Measurements from ENCODE around the gene UVRAG.

UVRAG gene

DNA sequence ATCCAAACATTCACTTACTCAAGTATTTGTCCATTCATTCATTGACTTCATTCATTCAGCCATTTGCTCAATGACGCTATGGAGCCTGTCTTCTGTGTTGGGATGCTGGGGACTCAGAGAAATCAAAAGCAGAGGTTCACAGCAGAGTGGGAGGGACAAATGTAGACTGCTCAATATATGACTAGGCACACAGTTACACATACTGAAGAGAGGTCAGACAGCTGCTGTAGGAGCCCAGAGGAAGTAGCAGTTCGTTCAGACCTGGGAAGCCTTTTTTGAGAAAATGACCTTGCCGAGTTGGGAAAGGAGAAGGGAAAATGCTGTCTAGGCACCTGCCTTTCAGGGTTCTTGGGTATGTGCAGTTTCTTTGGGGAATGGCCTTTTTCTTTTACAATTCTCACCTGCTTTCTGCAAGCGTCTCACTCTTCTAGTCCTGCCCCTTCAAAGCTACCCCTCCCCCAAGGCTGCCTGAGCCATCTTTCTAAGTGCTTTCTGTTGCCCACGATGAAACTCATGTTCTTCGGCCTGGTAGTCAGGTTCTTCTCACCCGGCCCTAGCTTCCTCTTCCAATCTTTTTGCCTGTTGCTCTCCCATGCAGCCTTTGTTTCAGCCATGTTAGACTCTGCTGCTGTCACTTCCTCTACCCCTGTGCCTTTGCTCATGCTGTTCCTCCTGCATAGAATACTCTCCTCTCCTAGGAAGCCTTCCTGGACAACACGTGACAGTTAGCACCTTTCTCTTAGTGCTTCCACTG, 4.2 kb upstream of the UVRAG start:
- DNase-seq = no peak

GRCh38 chr11:75811485-75811884, 3.5 kb upstream of the UVRAG start:
- no peak for DNase-seq

DNA sequence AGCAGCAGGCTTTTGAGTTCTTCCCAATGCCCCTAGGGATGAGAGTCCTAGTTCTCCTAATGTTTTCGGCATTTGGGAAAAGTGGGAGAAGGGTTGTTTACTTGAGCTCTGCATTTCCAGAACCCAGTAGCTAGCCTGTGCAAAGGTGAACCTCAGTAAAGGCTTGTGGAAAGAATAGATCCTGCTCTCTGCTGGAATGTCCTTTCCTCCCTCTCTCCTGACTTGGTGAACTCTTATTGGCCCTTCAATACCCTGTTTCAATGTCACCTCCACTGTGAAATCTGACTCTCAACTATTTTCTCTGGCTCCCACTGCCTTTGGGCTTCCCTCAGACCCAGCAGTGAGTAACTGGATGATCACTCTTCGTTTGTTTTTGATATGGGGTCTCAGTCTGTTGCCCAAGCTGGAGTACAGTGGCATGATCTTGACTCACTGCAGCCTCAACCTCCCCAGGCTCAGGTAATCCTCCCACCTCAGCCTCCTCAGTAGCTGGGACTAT, 2.4 kb upstream of the UVRAG start:
- no peak for DNase-seq

GRCh38 chr11:75813124-75813523, 1.9 kb upstream of the UVRAG start:
- DNase-seq = no peak

- no peak for DNase-seq
Observed at GRCh38 chr11:75813622-75814039, 1.4 kb upstream of the UVRAG start.

DNA sequence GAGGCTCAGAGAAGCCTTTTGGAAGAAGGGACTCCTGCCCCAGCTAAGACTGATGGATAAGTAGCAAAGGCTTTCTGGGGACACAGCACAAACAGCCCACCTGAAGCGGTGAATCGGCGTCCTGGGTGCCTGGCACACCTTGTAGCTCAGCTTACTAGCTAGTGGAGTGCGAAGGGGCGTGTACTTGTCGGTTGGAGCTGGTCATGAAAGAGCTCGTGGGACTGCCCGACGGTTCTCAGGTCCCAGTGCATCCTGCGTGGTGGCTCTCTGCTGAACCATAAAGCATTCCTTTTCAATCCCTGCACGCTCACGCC, 690 bp upstream of the UVRAG start:
- DNase-seq = no peak

DNA sequence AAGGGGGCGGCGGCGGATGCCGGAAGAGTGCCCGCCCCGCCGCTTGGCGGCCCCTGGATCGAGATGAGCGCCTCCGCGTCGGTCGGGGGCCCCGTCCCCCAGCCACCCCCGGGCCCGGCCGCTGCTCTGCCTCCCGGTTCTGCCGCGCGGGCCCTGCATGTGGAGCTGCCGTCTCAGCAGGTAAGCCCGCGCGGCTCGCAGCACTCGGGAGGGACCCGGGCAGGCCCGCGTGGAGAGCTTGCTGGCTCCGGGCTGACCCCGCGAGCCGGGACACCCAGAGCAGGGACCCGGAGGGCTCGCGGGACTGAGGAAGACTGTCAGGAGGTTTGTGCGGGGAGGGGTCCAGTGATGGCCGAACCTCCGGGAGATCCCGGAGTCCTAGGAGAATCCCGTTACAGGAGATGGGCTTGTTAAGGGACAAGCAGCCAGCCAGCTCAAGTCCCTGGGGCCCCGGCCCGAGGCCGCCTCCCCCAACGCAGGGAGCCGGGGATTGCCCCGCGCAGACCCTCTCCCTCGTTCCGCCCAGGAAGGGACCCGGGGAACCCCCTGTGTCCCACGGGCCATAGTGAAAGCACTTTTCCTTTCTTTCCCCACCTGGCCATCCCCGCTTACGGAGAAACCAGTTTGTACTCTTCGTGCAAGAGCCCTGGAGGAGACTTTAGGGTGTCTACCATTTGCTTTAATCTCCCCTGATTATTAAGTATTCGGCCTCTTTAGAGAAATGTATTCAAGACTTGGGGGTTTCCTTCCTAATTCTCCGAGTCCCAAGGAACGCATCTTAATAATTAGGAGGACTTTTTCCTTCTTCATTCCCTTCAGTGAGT, 547 bp downstream of the UVRAG start:
- no peak for DNase-seq

GRCh38 chr11:75816561-75817239, 1.7 kb downstream of the UVRAG start:
- no peak for DNase-seq

DNA sequence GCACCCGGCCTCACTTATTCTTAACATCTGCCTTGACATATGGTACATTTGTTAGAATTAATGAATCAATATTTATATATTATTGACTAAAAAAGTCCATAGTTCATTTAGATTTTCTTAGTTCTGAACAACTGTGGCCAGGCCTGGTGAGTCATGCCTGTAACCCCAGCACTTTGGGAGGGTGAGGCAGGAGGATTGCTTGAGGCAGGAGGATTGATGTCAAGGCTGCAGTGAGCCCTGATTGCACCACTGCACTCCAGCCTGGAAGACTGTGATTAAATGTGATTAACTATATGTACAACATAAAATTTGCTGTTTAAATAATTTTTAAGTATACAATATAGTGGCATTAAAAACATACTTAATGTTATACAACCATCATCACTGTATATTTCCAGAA, 5.6 kb downstream of the UVRAG start:
- DNase-seq = no peak

GRCh38 chr11:75821202-75821601, 6.2 kb downstream of the UVRAG start:
- DNase-seq = no peak

- DNase-seq = no peak
Observed at GRCh38 chr11:75822541-75822940, 7.5 kb downstream of the UVRAG start.

- DNase-seq = no peak
Observed at GRCh38 chr11:75823415-75823814, 8.4 kb downstream of the UVRAG start.

- no peak for DNase-seq
Observed at GRCh38 chr11:75823946-75824345, 8.9 kb downstream of the UVRAG start.

DNA sequence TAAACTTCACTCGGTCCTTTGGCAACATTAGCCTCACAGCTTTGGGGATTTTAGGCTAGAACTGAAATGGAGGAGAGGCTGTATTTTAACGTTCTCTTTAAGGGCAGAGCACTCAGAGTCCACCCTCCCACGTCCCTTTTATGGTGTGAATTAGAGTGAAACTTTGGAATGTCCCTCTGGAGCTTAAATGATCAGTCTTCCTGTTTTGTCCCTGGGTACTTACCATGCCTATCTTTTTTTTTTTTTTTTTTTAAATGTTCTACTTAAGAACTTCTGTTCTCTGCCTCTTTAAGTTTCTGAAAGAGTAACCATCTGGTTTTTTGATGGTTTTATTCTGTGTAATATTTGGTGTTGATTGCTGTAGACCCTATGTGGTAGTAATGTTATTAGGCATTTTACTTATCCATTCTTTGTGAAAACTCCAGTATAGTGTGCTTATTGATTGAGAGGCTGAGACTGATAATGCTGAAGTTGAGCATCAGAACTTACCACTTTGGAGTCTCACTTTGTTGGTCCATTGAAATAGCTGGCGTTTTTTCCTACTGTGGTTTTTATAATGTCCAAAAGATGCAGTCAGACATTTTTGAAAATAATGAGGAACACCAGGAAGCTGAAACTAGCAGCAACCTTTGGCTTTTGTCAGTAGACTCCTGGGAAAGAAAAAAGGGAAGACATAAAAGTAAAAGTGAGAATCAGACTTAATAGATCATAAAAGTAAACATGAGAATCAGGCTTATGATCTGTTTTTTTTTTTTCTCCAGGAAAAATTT, 11.6 kb downstream of the UVRAG start:
- no peak for DNase-seq

GRCh38 chr11:75827562-75827961, 12.6 kb downstream of the UVRAG start:
- DNase-seq = no peak

DNA sequence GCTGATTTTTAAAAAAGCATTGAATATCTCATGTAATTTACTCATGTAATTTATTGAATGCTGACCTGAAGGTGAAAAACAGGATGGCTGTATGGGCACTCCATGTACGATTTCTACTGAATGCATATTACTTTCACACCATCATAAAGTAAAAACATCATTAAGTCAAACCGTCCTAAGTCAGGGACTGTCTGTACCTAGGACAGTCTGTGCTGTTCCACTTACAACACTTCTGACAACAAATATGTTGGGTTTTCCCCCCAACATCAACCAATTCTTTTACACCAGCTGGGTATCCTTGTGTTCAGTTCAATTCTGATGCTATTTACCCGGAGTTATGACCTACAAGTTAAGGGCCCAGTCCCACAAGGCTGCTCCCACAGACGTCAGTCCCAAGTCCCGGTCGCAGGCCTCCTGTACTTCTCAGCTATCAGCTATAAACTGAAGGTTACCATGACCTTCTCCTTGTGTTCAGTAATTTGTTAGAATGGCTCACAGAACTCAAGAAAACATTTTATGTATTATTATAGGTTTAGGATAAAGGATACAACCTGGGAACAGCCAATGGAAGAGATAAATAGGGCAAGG, 17.0 kb downstream of the UVRAG start:
- DNase-seq = no peak

DNA sequence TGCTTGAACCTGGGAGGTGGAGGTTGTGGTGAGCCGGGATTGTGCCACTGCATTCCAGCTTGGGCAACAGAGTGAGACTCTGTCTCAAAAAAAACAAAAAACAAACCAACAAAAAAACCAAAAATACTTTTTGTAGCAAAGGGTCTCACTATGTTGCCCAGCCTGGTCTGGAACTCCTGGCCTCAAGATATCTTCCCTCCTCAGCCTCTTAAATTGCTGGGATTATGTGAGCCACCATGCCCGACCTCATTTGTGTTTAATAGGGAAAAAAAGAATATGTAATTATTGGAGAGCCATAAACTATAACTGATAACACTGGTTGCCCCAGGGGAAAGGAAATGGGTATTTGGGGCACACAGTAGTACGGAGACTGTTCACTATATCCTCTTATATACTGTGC, 19.7 kb downstream of the UVRAG start:
- no peak for DNase-seq

DNA sequence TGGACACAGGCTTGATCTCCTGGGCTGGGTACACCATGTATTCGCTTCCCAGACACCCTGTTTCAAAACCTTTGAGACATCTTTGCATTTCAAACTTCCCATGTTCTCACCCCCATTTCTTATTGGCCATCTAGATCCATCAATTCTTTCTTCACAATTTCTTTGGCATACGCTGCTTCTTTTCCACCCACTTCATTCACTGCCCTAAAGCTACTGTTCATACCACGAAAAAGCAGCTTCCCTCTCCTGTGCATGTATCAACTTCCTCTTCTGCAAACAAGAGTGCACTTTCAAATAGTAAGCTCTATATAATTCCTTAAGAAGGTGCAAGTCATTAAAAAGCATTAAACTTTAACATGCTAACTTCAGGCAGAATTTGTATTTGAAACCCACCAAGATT, 21.4 kb downstream of the UVRAG start:
- no peak for DNase-seq

DNA sequence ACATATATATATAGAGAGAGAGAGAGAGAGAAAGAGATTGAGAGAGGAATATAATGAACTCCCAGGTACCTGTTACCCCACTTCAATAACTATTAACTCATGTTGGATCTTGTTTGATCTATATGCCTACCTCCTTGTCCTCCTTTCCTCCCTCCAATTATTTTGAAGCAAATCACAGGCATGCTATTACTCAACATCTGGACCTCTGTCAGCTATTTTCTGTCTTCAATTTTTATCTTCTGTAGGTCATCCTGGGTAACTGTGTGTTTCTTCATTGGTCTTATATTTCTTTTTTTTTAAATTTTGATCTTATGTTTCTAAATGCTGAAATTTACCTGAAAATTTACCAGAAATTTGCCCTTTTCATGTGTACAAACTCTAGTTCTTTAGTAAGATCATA, 24.8 kb downstream of the UVRAG start:
- no peak for DNase-seq

DNA sequence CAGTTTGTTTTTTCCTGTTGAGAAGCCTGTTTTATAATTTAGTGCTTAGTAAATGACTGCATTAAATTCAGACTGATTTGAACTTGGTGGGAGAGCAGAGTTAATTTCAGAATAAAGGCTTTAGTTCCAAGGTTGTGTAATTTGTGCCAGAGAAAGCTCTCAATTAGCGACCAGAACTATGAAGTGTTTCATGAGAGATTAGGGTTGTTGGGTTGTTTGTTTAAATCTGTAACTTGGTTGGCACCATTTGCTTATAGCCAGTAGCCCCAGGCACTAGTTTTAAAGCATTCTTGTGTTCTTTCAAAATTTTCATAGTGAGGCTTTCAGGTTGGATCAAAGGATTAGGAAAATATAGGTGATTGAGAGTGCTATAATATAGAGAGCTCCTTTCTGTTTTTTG, 25.5 kb downstream of the UVRAG start:
- no peak for DNase-seq

- DNase-seq = no peak
Observed at GRCh38 chr11:75841739-75842138, 26.7 kb downstream of the UVRAG start.

DNA sequence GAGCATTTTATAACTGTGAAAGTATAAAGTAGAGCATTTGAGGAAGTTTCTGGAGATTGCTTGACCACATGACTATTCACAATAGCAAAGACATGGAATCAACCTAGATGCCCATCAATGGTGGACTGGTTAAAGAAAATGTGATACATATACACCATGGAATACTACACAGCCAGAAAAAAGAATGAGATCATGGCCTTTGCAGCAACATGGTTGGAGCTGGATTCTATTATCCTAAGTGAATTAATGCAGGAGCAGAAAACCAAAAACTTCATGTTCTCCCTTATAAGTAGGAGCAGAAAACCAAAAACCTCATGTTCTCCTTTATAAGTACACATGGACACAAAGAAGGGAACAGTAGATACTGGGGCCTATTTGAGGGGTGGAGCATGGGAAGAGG, 30.3 kb downstream of the UVRAG start:
- no peak for DNase-seq

GRCh38 chr11:75849894-75850293, 34.9 kb downstream of the UVRAG start:
- no peak for DNase-seq

All from cerebellar nuclear complex (tissue), 1 donor.